Right lobe of liver (tissue), 6 donors: Measurements from ENCODE around the gene NRXN2. TPM values are rescaled to one million over a fixed set of nuclear protein-coding genes. Genes with fewer than 3 reads are reported as not detected.

ENCODE experiments used
- ATAC-seq, 4 donors: fragments of 200-7000 bp; cut with Tn5 transposase; one replicate each; pipeline ENCODE4 v1.9.1; 2020; ENCODE audit warnings: mild to moderate bottlenecking in 4 of 4, moderate library complexity in 4 of 4
- DNase-seq, 3 donors: peaks; one replicate each; pipeline ENCODE4 v3.0.0-alpha.2; 2020
- H3K27ac ChIP-seq, 3 donors: fragments of 200-600 bp; one replicate each; pipeline ENCODE4 v1.8.0; 2022
- H3K27me3 ChIP-seq, 2 donors: fragments of 200-600 bp; one replicate each; pipeline ENCODE4 v1.8.0; 2022
- H3K36me3 ChIP-seq, 4 donors: fragments of 200-600 bp; sonication (generic) in 1 of 4; one replicate each; pipeline versions ENCODE4 v1.5.1 to v1.8.0; 2017 to 2022; ENCODE audit warnings: control low read depth in 1 of 4
- H3K4me1 ChIP-seq, 4 donors: fragments of 200-600 bp; sonication (generic) in 1 of 4; one replicate each; pipeline versions ENCODE4 v1.5.1 to v1.8.0; 2017 to 2022; ENCODE audit warnings: control low read depth in 1 of 4
- H3K4me3 ChIP-seq, 3 donors: fragments of 200-600 bp; one replicate each; pipeline ENCODE4 v1.8.0; 2022
- H3K9me3 ChIP-seq, 4 donors: fragments of 200-600 bp; sonication (generic) in 1 of 4; one replicate each; pipeline versions ENCODE4 v1.5.1 to v1.8.0; 2017 to 2022; ENCODE audit warnings: control low read depth in 1 of 4
- CTCF ChIP-seq, 4 donors: fragments of 200-600 bp in 3 of 4; fragments of 450-650 bp in 1 of 4; IDR thresholded peaks; one replicate each; pipeline versions ENCODE4 v1.5.1 to v1.8.0; 2016 to 2022; ENCODE audit warnings: antibody characterized with exemption in 4 of 4, mild to moderate bottlenecking in 2 of 4
- POLR2A ChIP-seq: fragments of 450-650 bp; IDR thresholded peaks from one replicate; pipeline ENCODE4 v1.6.1; 2017; ENCODE audit warnings: antibody characterized with exemption, mild to moderate bottlenecking
- WGBS: methylation state at CpG from one replicate; pipeline ENCODE4 v1.1.6; 2018; ENCODE audit warnings: low coverage, low lambda C conversion rate; ENCODE audit not compliant: insufficient coverage; ENCODE audit errors: missing lambda C conversion rate; 5-methylcytosine and 5-hydroxymethylcytosine counted together
- intact Hi-C, 2 donors: fragments of 100-400 bp; cut with DNase I; formaldehyde crosslinking; loops; one replicate each; pipeline versions ENCODE4 v1.11.2 to v1.14.1; 2022
- total RNA-seq, 6 experiments: library from RNA; depleted of rRNA in 2 of 6; stranded (reverse); fragments of >200 nt in 2 of 6; fragmentation: NEBNext Ultra II Directional in 3 of 6; extraction: Animal tissue kit (Norgen Biotek cat#: 25700) in 3 of 6; gene quantifications; one replicate each; pipeline versions ENCODE4 v1.1.0 to v1.2.4, GENCODE V29; 2016 to 2023
- donor health status: DM: no; HTN: yes; CAD: no.
- donor health status: DM: no; HTN: no; CAD: no.
- donor health status: DM: no; HTN: no; CAD: no.
- donor health status: DM: no; HTN: yes; CAD: no.
- donor health status: DM: no; HTN: yes; CAD: no.

The NRXN2 gene
- total RNA-seq, 6 experiments from 2014 or later = 1.6 to 7.7 (median 2.3) TPM

- H3K9me3 ChIP-seq = no peaks in the 10 kb centered on the region
- no peak for DNase-seq
- intact Hi-C loops = no loop called here
- ATAC-seq = no peak
- no peak overlapping the region for H3K4me3 ChIP-seq
- no peaks in the 10 kb centered on the region for H3K27me3 ChIP-seq
- WGBS = 94% methylated on average over 6 of the region's 19 CpGs
- H3K27ac ChIP-seq = no peak overlapping the region
- H3K36me3 ChIP-seq = no peaks in the 10 kb centered on the region
- TF ChIP-seq POLR2A = no peak
- no peak for TF ChIP-seq CTCF (IDR thresholded peaks at IDR 0.05)
- H3K4me1 ChIP-seq = peaks cover 0 to 24% (median 0%) of the 10 kb centered on the region in 4 donors
Observed at GRCh38 chr11:64622681-64623080, 100.3 kb downstream of the NRXN2 start.

GRCh38 chr11:64621283-64622019, 101.5 kb downstream of the NRXN2 start:
- H3K4me1 ChIP-seq = peaks cover 0 to 24% (median 0%) of the 10 kb centered on the region in 4 donors
- DNase-seq (no peak), ATAC-seq (no peak)
- no peaks in the 10 kb centered on the region for H3K9me3 ChIP-seq
- intact Hi-C loops = no loop called here
- no peaks in the 10 kb centered on the region for H3K36me3 ChIP-seq
- 66% methylated on average over 3 of the region's 5 CpGs for WGBS
- no peak overlapping the region for H3K27ac ChIP-seq
- TF ChIP-seq POLR2A (no peak), CTCF (IDR thresholded peaks at IDR 0.05) (no peak)
- no peaks in the 10 kb centered on the region for H3K27me3 ChIP-seq
- no peak overlapping the region for H3K4me3 ChIP-seq

- peak; percentile 58 to 82 (median 74) for DNase-seq
- WGBS = 42% methylated on average over 2 of the region's 13 CpGs
- Histone ChIP-seq H3K36me3 (no peaks in the 10 kb centered on the region), H3K27me3 (no peaks in the 10 kb centered on the region), H3K27ac (peak overlapping the region; percentile 42 to 73 (median 54)), H3K9me3 (no peaks in the 10 kb centered on the region), H3K4me3 (peak overlapping the region in 2 of 3 donors; percentile 47 to 49), H3K4me1 (peaks cover 0 to 24% (median 0%) of the 10 kb centered on the region in 4 donors)
- intact Hi-C loops = no loop called here
- TF ChIP-seq POLR2A = no peak
- no peak for TF ChIP-seq CTCF (IDR thresholded peaks at IDR 0.05)
- ATAC-seq = peak; percentile 83 to 88 (median 84)
Observed at GRCh38 chr11:64620381-64620971, 102.5 kb downstream of the NRXN2 start.

- Histone ChIP-seq H3K27ac (peak overlapping the region; percentile 42 to 73 (median 54)), H3K4me3 (peak overlapping the region in 2 of 3 donors; percentile 47 to 49), H3K9me3 (no peaks in the 10 kb centered on the region), H3K36me3 (no peaks in the 10 kb centered on the region), H3K4me1 (peaks cover 0 to 24% (median 0%) of the 10 kb centered on the region in 4 donors), H3K27me3 (no peaks in the 10 kb centered on the region)
- DNase-seq (peak in 2 of 3 donors; percentile 37 to 67), ATAC-seq (peak; percentile 66 to 78 (median 68))
- WGBS = no CpG with 5 or more reads among the region's 5 CpGs
- TF ChIP-seq POLR2A (peak; percentile 4), CTCF (IDR thresholded peaks at IDR 0.05) (no peak)
- intact Hi-C loops = no loop called here
Observed at GRCh38 chr11:64619811-64620380, 103.1 kb downstream of the NRXN2 start.
